SKM-1 treated with dmso at 0.1 percent for 144 hours (cell line): ENCODE data around the gene NKX2-1.
"Not testable (repeated sequence)": the region's sequence is repeated elsewhere in the genome, so short reads cannot be mapped to it uniquely, and the experiment has no call there.

Source experiments
- DNase-seq: peaks from one replicate; lab custom pipeline; 2025; ENCODE audit not compliant: unreplicated experiment; lab: John Stamatoyannopoulos, UW

Gene NKX2-1

DNA sequence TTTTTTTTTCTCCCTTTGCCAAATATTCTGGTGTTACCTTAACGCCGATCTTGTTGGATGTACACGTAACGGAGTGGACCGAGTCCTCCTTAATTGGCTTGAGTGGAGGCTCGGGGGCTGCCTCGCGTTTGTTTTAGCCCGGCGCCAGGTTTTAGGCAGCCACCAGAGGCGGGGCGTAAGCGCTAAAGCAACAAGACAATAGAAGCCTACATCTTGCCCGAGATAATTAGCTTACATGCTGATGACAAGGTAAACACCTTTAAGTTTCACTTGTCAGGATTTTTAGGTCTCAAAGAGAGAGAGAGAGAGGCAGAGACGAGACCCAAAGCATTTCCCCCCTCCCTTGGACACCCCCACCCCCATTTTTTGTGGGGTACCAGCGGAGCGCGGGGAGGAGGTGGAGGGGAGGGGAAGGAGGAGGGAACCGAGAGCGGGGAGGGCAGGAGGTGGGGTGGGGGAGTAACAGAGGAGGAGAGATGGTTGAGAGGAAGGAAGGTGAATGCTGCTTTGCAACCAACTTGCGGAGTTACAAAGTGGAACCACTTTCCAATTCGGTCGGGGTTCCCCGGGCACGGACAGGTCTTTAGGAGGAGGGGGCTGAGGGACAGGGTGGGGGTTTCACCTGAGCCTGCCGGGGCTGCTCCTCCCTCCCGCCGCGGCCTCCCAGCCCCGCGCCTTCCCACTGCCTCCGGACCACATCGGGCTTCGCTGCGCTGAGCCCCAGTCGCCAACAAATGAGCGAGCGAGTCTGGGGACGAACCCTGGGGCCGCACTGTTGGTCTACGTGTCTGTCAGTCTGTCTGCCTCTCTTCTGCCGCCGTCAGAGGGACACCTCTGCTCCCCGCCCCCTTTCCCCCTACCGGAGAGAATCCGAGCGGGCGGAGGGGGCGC, at the start of gene NKX2-1:
Gene NKX2-1 (minus strand): TSS at position 802 of the 891 bp plus-strand sequence. CDS start 103 bp downstream, at position 699.
- DNase-seq, result peak; percentile 14

- no peak for DNase-seq
These were observed 36.9 kb upstream of the NKX2-1 start for GRCh38 chr14:36556811-36557433.

DNA sequence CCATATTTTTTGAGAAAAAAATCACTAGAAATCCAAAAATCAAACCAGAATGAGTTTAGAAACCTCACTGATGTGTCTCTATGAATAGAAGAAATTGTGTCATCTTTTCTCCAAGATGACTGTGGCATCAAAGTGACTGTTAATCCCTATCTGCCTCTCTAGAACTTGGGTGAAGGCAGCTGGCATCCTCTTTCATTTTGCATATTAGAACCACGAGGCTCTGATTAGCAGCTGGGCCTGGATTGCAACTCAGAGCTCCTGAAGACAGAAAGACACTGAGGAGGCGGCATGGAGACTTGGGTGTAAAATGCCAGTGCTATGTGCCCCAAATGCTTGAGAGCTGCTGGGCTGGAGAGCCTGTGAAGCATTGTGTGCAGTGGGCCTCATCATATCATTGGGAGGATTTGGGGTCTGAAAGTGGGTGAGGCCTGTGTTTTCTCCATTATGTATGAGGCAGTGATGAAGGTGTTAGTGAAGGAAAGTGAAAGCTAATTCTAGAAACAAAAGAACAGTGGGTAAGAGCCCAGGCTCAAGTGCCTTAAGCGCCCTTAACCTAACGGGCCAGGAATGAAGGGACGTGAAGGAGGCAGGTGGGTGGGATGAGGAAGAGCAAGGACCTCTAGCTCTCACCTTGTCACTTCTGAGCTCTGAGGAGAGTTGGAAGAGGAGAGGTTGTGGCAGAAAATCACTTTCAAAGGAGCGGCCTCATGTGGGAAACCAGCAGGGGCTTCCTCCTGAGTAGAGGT, 36.1 kb upstream of the NKX2-1 start:
- no peak for DNase-seq

- peak; percentile 37 for DNase-seq
These were observed 33.7 kb upstream of the NKX2-1 start for GRCh38 chr14:36553656-36554260.

DNA sequence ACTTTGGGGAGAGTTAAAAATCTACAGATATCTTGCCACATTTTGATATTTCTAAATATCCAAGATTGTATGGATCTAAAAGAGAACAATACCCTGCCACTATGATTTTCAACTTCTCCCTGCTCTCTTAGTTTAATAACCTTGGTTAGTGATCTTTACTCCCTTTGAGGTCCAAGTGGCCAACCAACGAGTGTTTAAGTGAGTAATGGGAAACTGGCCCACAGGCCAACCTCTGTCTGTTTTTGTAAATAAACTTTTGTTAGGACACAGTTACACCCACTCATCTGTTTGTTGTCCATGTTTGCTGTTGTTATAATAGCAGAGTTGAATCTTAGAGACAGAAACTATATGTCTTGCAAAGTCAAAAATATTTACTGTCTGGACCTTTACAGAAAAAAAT, 30.9 kb upstream of the NKX2-1 start:
- no peak for DNase-seq

GRCh38 chr14:36544280-36544679, 24.2 kb upstream of the NKX2-1 start:
- not testable (repeated sequence) for DNase-seq

GRCh38 chr14:36538051-36538450, 18.0 kb upstream of the NKX2-1 start:
- no peak for DNase-seq

DNA sequence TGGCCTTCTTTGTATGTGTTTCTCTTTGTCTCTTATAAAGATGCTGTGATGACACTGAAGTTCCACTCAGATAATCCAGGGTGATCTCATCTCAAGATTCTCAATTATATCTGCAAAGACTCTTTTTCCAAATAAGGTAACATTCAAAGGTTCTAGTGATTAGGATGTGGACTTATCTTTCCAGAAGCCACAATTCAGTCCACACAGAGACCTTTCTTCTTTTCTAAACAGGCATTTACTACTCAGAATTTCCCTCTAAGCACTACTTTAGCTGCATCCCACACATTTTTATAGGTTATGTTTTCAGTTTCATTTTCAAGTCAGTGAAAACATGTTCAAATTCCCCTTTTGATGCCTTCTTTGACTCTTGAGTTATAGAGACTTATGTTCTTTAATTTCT, 9.0 kb upstream of the NKX2-1 start:
- no peak for DNase-seq

GRCh38 chr14:36525746-36526099, 5.7 kb upstream of the NKX2-1 start:
- DNase-seq, result no peak

DNA sequence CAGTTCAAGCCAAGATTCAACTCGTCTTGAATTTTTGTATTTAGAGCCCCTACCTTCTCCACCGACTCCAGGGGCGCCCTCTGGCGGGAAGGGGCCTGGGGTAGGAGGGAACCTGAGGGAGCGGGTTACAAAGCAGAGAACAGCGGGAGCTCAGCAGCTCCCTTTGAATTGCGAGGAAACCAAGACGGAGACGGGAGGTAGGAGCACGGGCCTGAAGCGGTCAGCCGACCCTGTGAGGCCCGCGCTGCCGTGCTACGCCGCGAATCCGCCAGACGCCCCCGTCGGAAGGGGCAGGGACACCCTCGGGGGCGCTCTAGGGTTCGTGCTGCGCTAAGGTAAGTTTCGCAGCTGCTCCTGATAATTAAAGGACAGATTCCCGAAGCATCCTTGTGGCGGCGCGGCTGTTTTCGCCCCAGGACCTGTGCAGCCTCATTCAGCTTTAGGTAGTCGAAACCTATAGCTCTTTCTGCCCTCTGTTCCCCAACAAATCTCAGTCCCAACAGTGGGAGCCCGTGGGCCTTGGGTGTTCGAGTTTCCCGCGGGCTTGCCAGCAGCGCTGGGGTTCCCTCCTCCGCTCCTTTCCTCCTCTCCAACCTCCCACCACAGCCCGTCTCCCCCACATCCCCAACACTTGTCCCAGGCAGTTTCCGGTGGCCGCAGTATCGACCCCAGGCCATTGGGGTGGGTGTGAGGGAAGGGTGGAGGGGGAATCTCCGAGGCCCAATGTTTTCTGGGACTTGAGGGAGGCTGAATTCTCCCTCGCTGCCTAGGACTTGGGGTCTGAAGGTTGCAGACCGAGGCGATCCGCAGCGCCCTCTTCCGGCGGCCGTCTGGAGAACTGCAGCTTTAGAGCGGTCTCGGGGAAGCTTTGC, 5.1 kb upstream of the NKX2-1 start:
- DNase-seq, result no peak

DNA sequence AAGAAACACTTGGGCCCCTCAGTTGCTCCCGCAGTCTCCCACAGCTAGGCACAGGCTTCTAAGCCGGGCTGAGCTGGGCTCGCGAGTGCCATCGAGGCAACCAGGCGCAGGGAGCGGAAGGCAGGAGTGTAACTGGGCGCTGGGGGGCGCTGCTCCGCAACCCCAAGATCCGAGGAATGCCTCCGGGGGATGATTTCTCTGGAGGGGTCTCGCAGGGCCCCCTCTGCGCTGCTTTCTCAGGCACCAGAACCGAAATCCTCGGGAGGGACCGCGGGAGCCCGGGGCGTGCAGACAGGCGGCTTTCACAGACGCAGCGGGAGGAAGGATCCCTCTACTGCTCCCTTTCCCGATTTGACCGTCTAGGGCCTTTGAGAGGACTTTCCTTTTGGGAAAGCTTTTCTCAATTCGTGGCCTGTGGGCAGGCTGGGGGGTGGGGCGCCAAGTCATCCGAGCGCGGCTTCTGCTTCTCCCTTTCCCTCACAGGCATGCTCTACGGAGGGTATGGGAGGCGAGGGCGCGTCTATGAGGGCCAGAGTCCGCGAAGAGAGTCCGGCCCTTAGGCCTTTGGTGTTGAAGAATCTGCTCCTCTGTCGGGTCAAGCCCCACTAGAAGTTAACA, 4.3 kb upstream of the NKX2-1 start:
- DNase-seq, result no peak

- DNase-seq, result no peak
These were observed 3.1 kb upstream of the NKX2-1 start for GRCh38 chr14:36522972-36523715.

DNA sequence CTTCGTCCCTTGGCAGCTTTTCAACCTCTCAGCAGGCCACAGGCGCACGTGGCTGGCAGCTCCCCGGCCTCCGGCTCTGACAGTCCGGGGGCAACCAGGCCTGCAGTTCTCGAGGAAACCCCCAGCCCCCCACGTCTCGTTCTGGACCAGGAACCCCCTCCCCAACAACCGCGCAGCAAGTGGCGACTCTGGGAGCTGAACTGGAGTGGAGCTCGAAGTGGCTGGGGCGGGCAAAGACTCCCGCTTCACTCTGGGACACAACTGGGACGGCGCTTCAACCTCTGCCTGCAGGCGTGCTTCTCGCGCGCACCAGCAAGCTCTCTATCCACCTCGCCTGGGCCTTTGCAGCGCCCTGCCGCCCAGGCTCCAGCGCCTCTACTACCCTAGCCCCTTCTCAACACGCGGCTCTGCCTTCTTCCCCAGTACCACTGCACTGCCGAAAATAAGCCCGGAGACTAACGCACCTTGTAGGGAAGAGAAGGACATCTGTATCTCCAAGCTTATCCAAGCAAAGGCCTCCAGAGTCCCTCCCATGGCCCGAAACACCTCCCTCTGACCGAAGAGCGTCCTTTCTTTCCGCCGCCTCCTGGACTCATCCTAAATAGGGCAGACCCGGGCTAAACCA, 2.4 kb upstream of the NKX2-1 start:
- no peak for DNase-seq

DNA sequence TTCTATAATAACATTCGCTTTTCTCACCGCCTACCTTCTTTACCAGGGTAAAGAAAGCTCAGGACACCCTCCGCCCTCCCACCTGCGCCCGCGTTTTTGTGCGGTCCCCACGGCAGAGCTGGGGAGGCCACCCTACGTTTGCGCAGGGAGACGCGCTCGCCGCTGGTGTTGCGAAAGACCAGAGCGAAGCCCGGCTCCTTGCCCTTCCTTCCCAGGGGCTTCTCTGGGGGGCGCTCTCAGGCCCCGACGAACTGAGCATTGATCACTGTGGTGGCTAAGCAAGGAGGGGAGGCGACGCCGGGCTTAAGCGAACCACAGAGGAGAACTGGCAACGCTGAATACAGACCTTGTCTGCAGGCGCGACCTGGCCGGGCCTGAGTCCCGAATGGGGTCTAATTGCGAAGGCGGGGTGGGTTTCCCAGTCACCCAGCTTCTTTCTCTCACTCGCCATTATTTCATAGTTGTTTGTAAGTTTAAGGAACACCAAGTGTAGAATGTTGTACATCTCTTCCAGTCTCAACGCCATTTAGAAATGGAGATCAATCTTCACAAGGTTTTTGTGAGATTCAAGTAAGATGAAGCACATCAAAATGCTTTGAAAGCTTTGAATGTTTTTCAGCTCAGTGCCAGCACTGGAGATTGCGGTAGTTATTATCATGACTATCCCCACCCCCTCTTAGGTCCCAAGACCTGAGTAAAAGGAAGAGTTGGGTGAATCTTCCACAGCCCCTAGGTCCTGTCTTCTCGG, 1.7 kb upstream of the NKX2-1 start:
- no peak for DNase-seq

GRCh38 chr14:36520601-36521525, 831 bp upstream of the NKX2-1 start:
- peak; percentile 31 for DNase-seq

DNA sequence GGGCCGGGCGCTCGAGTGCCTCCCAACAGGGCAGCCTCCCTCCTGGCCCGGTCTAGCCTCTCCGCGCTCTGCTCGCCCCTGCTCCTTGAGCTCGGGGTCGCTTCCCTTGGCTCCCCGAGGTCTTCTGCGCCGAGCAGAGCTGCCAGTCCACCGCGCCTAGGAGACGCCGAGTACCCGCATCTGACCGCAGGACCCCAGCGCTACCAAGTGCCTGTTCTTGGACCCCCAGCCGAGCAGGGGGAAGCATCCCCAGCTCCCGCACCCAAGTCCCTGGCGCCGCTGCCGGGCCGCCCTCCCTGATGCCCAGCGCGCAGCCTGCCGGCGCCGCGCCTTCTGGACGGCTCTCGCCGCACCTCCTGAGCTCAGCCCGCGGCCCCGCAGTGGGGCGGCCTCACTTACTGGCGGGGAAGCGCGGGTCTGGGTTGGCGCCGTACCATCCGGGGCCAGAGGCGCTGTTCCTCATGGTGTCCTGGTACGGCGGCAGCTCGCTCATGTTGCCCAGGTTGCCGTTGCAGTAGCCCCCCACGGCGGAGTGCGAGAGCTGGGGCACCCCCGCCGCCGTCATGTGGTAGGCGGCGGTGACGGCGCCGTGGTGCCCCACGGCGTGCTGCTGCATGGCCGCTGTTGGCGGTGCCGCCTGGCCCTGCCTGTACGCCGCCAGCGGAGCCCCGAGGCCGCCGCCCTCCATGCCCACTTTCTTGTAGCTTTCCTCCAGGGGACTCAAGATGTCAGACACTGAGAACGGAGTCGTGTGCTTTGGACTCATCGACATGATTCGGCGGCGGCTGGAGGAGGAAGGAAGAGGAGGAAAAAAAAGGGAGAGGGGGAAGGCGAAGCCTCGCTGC, 1.2 kb downstream of the NKX2-1 start:
- no peak for DNase-seq
